H9 (cell line): ENCODE measurements around the gene INTS1. TPM values are rescaled to one million over a fixed set of nuclear protein-coding genes. Genes with fewer than 3 reads are reported as not detected.

Source experiments
- DNase-seq: peaks from one replicate; pipeline ENCODE4 v3.0.0-alpha.2; 2017
- H2AFZ ChIP-seq: one replicate; pipeline ENCODE4 v1.6.1; 2013; ENCODE audit warnings: mild to moderate bottlenecking, low read length, control low read depth, moderate library complexity
- H2AK5ac ChIP-seq: 2 replicates; pipeline ENCODE4 v1.6.1; 2013; ENCODE audit warnings: low read length, control low read depth, mixed read lengths; ENCODE audit not compliant: insufficient read length
- H2BK120ac ChIP-seq: one replicate; pipeline ENCODE4 v1.6.1; 2013; ENCODE audit warnings: low read depth, mild to moderate bottlenecking, low read length, control low read depth, inconsistent platforms; ENCODE audit not compliant: poor library complexity, severe bottlenecking
- H2BK12ac ChIP-seq: 2 replicates; pipeline ENCODE4 v1.6.1; 2013; ENCODE audit warnings: low read length, control low read depth, mixed read lengths, low read depth; ENCODE audit not compliant: insufficient read length
- H2BK15ac ChIP-seq: 2 replicates; pipeline ENCODE4 v1.6.1; 2013; ENCODE audit warnings: low read depth, low read length, control low read depth
- H2BK20ac ChIP-seq: one replicate; pipeline ENCODE4 v1.6.1; 2013; ENCODE audit warnings: low read depth, mild to moderate bottlenecking, low read length, control low read depth, inconsistent platforms; ENCODE audit not compliant: poor library complexity, severe bottlenecking
- H2BK5ac ChIP-seq: 2 replicates; pipeline ENCODE4 v1.6.1; 2013; ENCODE audit warnings: low read length, control low read depth, mixed read lengths; ENCODE audit not compliant: insufficient read length
- H3K14ac ChIP-seq: 2 replicates; pipeline ENCODE4 v1.6.1; 2013; ENCODE audit warnings: low read length, control low read depth; ENCODE audit not compliant: insufficient read depth
- H3K18ac ChIP-seq: 2 replicates; pipeline ENCODE4 v1.6.1; 2013; ENCODE audit warnings: low read depth, mild to moderate bottlenecking, mixed read lengths, low read length, control low read depth; ENCODE audit not compliant: insufficient read length
- H3K23ac ChIP-seq: 2 replicates; pipeline ENCODE4 v1.6.1; 2013; ENCODE audit warnings: low read length, control low read depth, mixed read lengths, low read depth; ENCODE audit not compliant: insufficient read length
- H3K23me2 ChIP-seq: 2 replicates; pipeline ENCODE4 v1.6.1; 2013; ENCODE audit warnings: low read depth, mild to moderate bottlenecking, mixed read lengths, low read length, control low read depth; ENCODE audit not compliant: insufficient read length, poor library complexity, severe bottlenecking
- H3K27ac ChIP-seq: 2 replicates; pipeline ENCODE4 v1.5.1; 2013; ENCODE audit warnings: low read length, control low read depth, mixed read lengths, low read depth; ENCODE audit not compliant: insufficient read length
- H3K27me3 ChIP-seq: 2 replicates; pipeline ENCODE4 v1.6.1; 2013; ENCODE audit warnings: low read length, control low read depth, inconsistent platforms; ENCODE audit not compliant: insufficient read depth
- H3K4ac ChIP-seq: 2 replicates; pipeline ENCODE4 v1.6.1; 2013; ENCODE audit warnings: low read depth, mild to moderate bottlenecking, control low read depth, inconsistent platforms, low read length, moderate library complexity
- H3K4me1 ChIP-seq: 2 replicates; pipeline ENCODE4 v1.6.1; 2013; ENCODE audit warnings: low read length, control low read depth, inconsistent platforms; ENCODE audit not compliant: insufficient read depth
- H3K4me2 ChIP-seq: 2 replicates; pipeline ENCODE4 v1.6.1; 2013; ENCODE audit warnings: low read length, control low read depth, mixed read lengths; ENCODE audit not compliant: insufficient read length, insufficient read depth
- H3K56ac ChIP-seq: 2 replicates; pipeline ENCODE4 v1.6.1; 2013; ENCODE audit warnings: low read depth, mild to moderate bottlenecking, mixed read lengths, low read length, control low read depth; ENCODE audit not compliant: insufficient read length
- H3K79me1 ChIP-seq: 2 replicates; pipeline ENCODE4 v1.6.1; 2013; ENCODE audit warnings: low read depth, mild to moderate bottlenecking, moderate library complexity, low read length, control low read depth, inconsistent platforms; ENCODE audit not compliant: insufficient read depth, poor library complexity, severe bottlenecking
- H3K79me2 ChIP-seq: 2 replicates; pipeline ENCODE4 v1.6.1; 2013; ENCODE audit warnings: low read length, control low read depth, inconsistent platforms; ENCODE audit not compliant: insufficient read depth
- H3K9ac ChIP-seq: 2 replicates; pipeline ENCODE4 v1.6.1; 2013; ENCODE audit warnings: low read length, control low read depth, mixed read lengths; ENCODE audit not compliant: insufficient read length; ENCODE audit errors: extremely low read depth
- H3K9me3 ChIP-seq: one replicate; pipeline ENCODE4 v1.6.1; 2013; ENCODE audit warnings: low read depth, low read length, inconsistent platforms; ENCODE audit not compliant: control insufficient read depth
- H3T11ph ChIP-seq: one replicate; pipeline ENCODE4 v1.6.1; 2013; ENCODE audit warnings: mild to moderate bottlenecking, low read length, control low read depth, inconsistent platforms
- H4K20me1 ChIP-seq: one replicate; pipeline ENCODE4 v1.6.1; 2013; ENCODE audit not compliant: control insufficient read depth, insufficient read length, insufficient read depth
- H4K5ac ChIP-seq: 2 replicates; pipeline ENCODE4 v1.6.1; 2013; ENCODE audit warnings: low read depth, mild to moderate bottlenecking, mixed read lengths, low read length, control low read depth; ENCODE audit not compliant: insufficient read length
- H4K8ac ChIP-seq: replicated peaks from 2 replicates; pipeline ENCODE4 v1.6.1; 2013; ENCODE audit warnings: low read length, control low read depth, mixed read lengths, low read depth; ENCODE audit not compliant: insufficient read length
- H4K91ac ChIP-seq: 2 replicates; pipeline ENCODE4 v1.6.1; 2013; ENCODE audit warnings: low read depth, mild to moderate bottlenecking, moderate library complexity, mixed read lengths, low read length, control low read depth; ENCODE audit not compliant: insufficient read length
- H3K27ac Mint-ChIP-seq, 3 experiments: 2 replicates in 2 of 3; 3 replicates in 1 of 3; pipeline ENCODE4 v1.8.0; 2020 to 2021; ENCODE audit warnings: mixed read lengths in 3 of 3, mild to moderate bottlenecking in 1 of 3, moderate library complexity in 1 of 3
- H3K27me3 Mint-ChIP-seq: 2 replicates; pipeline ENCODE4 v1.8.0; 2021; ENCODE audit warnings: low read depth, mild to moderate bottlenecking, moderate library complexity, mixed read lengths
- H3K36me3 Mint-ChIP-seq, 3 experiments: 2 replicates in 2 of 3; 3 replicates in 1 of 3; pipeline ENCODE4 v1.8.0; 2020 to 2021; ENCODE audit warnings: low read depth in 3 of 3, mixed read lengths in 3 of 3; ENCODE audit not compliant: insufficient read depth in 1 of 3
- H3K4me1 Mint-ChIP-seq, 2 experiments: 2 replicates each; pipeline ENCODE4 v1.8.0; 2020; ENCODE audit warnings: mixed read lengths in 2 of 2
- H3K4me3 Mint-ChIP-seq, 2 experiments: 2 replicates in 1 of 2; 3 replicates in 1 of 2; pipeline ENCODE4 v1.8.0; 2020 to 2021; ENCODE audit warnings: mild to moderate bottlenecking in 2 of 2, mixed read lengths in 2 of 2, moderate library complexity in 1 of 2
- H3K9me3 Mint-ChIP-seq, 2 experiments: 2 replicates in 1 of 2; 3 replicates in 1 of 2; pipeline ENCODE4 v1.8.0; 2020; ENCODE audit warnings: mild to moderate bottlenecking in 2 of 2, mixed read lengths in 2 of 2, moderate library complexity in 1 of 2
- WGBS: extraction: QIAGEN DNeasy Blood & Tissue Kit; methylation state at CpG from one replicate; pipeline ENCODE4 v1.1.7; 2013; ENCODE audit warnings: missing lambda C conversion rate, low lambda C conversion rate, mixed read lengths; ENCODE audit not compliant: insufficient read length; ENCODE audit errors: extremely low coverage; 5-methylcytosine and 5-hydroxymethylcytosine counted together
- total RNA-seq: library from RNA; stranded (reverse); gene quantifications from 2 replicates; pipeline ENCODE4 v1.2.1, GENCODE V29; 2021
- TF ChIP-seq, protein P1 (sequence below): fragments of 200-600 bp; sonication (generic); conservative IDR thresholded peaks from 3 replicates; pipeline ENCODE4 v1.8.0; 2021; ENCODE audit warnings: antibody characterized with exemption, mild to moderate bottlenecking

The INTS1 gene
- total RNA-seq, 1 experiment from 2014 or later: 133 TPM

DNA sequence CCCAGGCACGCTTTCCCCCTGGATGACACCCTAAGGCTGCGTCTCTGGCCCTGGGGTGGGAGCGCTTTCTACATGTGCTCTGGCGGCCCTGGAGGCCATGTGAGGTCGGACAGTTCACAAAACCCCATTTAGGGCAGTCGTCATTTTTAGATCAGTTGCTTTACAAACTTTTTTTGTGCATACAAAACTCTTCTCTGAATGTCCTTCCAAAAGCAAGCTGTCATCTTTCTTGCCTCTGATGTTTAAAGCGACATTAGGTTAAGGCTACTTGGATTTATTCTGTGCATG is 32.2 kb upstream of the INTS1 start:
- H4K20me1 ChIP-seq: no peaks in the 10 kb centered on the region
- no peaks in the 10 kb centered on the region for H3K9me3 ChIP-seq
- no peak overlapping the region for H2AK5ac ChIP-seq
- H3K27ac Mint-ChIP-seq: peak overlapping the region; percentile 31 to 55 (median 40); a peak in 2 of 7 replicates
- no peak for DNase-seq
- no peak overlapping the region for H3K18ac ChIP-seq
- no peak overlapping the region for H3T11ph ChIP-seq
- no peaks in the 10 kb centered on the region for H3K27me3 ChIP-seq
- H2BK5ac ChIP-seq: no peak overlapping the region
- no peak overlapping the region for H3K4ac ChIP-seq
- no peak overlapping the region for H3K56ac ChIP-seq
- no peak overlapping the region for H3K14ac ChIP-seq
- H2BK12ac ChIP-seq: no peak overlapping the region
- no peak overlapping the region for H3K4me3 Mint-ChIP-seq
- no peaks in the 10 kb centered on the region for H3K9me3 Mint-ChIP-seq
- no peak overlapping the region for H3K4me2 ChIP-seq
- no peak overlapping the region for H3K9ac ChIP-seq
- no peak overlapping the region for H2AFZ ChIP-seq
- H4K5ac ChIP-seq: no peak overlapping the region
- no peak overlapping the region for H2BK15ac ChIP-seq
- no peak overlapping the region for H2BK20ac ChIP-seq
- peaks cover 30 to 31% of the 10 kb centered on the region in 2 experiments for H3K4me1 Mint-ChIP-seq
- peaks cover 2% of the 10 kb centered on the region for H3K23me2 ChIP-seq
- no peaks in the 10 kb centered on the region for H3K27me3 Mint-ChIP-seq
- peaks cover 3 to 14% (median 4%) of the 10 kb centered on the region in 3 experiments; a peak in 4 of 7 replicates for H3K36me3 Mint-ChIP-seq
- peaks cover 7% of the 10 kb centered on the region; the same call in 1 of the 2 replicates for H3K79me2 ChIP-seq
- H3K27ac ChIP-seq: no peak overlapping the region
- no CpG with 5 or more reads among the region's 7 CpGs for WGBS
- no peak overlapping the region for H2BK120ac ChIP-seq
- peaks cover 3% of the 10 kb centered on the region; the same call in 1 of the 2 replicates for H3K4me1 ChIP-seq
- H4K91ac ChIP-seq: no peak overlapping the region
- H3K79me1 ChIP-seq: no peaks in the 10 kb centered on the region
- TF ChIP-seq, protein P1, sequence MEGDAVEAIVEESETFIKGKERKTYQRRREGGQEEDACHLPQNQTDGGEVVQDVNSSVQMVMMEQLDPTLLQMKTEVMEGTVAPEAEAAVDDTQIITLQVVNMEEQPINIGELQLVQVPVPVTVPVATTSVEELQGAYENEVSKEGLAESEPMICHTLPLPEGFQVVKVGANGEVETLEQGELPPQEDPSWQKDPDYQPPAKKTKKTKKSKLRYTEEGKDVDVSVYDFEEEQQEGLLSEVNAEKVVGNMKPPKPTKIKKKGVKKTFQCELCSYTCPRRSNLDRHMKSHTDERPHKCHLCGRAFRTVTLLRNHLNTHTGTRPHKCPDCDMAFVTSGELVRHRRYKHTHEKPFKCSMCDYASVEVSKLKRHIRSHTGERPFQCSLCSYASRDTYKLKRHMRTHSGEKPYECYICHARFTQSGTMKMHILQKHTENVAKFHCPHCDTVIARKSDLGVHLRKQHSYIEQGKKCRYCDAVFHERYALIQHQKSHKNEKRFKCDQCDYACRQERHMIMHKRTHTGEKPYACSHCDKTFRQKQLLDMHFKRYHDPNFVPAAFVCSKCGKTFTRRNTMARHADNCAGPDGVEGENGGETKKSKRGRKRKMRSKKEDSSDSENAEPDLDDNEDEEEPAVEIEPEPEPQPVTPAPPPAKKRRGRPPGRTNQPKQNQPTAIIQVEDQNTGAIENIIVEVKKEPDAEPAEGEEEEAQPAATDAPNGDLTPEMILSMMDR: no peak; the same call in 2 of the 3 replicates
- no peak overlapping the region for H3K23ac ChIP-seq
- no peak overlapping the region for H4K8ac ChIP-seq
